ENCODE results near the gene ZC3H8.
A peak's percentile ranks its signal among the peaks of the same experiment; 100 is the strongest.
"Not testable (repeated sequence)": the region's sequence is repeated elsewhere in the genome, so short reads cannot be mapped to it uniquely, and the experiment has no call there.

ZC3H8 gene

DNA sequence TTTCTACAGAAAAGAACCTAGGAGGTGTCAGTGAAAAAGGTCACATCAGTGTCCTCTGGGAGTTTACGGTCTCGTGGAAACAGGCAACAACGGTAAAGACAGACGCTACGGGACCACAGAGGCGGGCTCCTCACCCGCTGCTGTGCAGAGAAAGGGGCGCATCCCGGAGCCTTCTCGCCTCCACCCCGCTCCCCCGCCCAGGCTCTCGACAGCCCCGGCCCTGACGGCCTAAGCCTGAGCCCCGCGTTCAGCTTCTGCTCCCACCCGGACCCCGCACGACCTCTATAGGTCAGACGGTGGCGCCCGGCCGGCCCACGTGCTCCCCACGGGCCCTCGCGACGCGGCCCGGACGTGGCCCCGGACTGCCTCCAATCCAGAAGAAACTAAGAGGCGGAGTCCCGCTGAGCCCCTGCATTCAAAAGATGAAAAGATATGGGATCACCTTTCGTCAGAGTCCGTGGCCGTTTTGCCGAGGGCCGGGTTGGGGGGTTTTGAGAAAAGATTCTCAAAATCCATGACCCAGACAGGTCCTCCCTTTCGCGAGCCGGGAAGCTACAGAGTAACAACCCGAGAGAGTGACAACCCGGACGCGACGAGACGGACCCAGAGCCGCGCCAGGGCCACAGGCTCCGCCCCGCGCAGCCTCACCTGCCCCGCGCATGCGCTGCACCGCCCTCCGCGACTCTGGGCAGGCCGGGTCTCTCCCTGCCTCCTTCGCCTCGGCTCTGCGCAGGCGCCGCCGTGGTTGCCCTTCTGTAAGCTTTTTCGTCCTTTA is at the start of gene ZC3H8:
TSS of gene ZC3H8 (minus strand) at position 577 of the 775 bp plus-strand sequence. CDS start at position 516, 61 bp downstream.
- no peaks in the 10 kb centered on the region for H3K9me3 ChIP-seq (ENCODE audit: control insufficient read depth, low read depth, low read length)
- H3K4me3 ChIP-seq (ENCODE audit: low read length): peak within 1 kb of the TSS; percentile 90
- no peak within 1 kb of the TSS for H3K27ac ChIP-seq (ENCODE audit: low read length)
- peak within 1 kb of the TSS; percentile 68 for H3K9ac ChIP-seq (ENCODE audit: low read length)
- H3K27me3 ChIP-seq (ENCODE audit: control insufficient read depth, insufficient read depth, low read length): no peaks in the 10 kb centered on the region
- peaks cover 5% of the 10 kb centered on the region for H3K4me1 ChIP-seq (ENCODE audit: control insufficient read depth, low read depth, low read length)
- H3K36me3 ChIP-seq (ENCODE audit: control insufficient read depth, low read depth, low read length): no peaks in the 10 kb centered on the region

DNA sequence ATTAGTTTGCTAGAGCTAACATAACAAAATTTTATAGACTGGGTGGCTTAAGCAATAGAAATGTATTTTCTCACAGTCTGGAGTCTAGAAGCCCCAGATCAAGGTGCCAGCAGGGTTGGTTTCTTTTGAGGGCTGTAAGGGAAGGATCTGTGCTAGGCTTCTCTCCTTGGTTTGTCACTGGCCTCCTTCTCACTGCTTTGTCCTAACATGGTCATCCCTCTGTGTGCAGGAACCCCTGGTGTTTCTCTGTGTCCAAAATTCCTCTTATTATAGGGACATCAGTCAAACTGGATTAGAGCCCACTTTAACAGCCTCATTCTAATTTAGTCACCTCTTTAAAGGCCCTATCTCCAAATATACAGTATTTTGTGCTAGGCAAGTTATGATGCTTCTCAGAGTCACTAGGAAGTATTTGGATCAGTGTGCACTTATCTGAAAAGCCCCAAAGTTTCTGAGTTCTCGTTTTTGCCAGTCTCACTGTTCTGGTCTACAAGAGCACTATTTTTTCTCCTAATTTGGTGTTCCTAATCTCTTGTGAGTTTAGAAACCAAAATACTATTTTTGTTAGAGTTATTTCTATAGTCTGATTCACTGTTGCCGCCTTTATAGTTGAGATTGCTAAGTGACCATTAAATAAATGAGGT is 49.6 kb upstream of the ZC3H8 start:
- Histone ChIP-seq H3K27ac (ENCODE audit: low read length) (no peak overlapping the region), H3K27me3 (ENCODE audit: control insufficient read depth, insufficient read depth, low read length) (no peaks in the 10 kb centered on the region), H3K4me1 (ENCODE audit: control insufficient read depth, low read depth, low read length) (no peaks in the 10 kb centered on the region), H3K4me3 (ENCODE audit: low read length) (no peak overlapping the region), H3K9ac (ENCODE audit: low read length) (no peak overlapping the region), H3K36me3 (ENCODE audit: control insufficient read depth, low read depth, low read length) (no peaks in the 10 kb centered on the region), H3K9me3 (ENCODE audit: control insufficient read depth, low read depth, low read length) (no peaks in the 10 kb centered on the region)

GRCh38 chr2:112301973-112302372 is 47.1 kb upstream of the ZC3H8 start:
- H3K36me3 ChIP-seq (ENCODE audit: control insufficient read depth, low read depth, low read length): no peaks in the 10 kb centered on the region
- no peaks in the 10 kb centered on the region for H3K4me1 ChIP-seq (ENCODE audit: control insufficient read depth, low read depth, low read length)
- no peaks in the 10 kb centered on the region for H3K27me3 ChIP-seq (ENCODE audit: control insufficient read depth, insufficient read depth, low read length)
- no peaks in the 10 kb centered on the region for H3K9me3 ChIP-seq (ENCODE audit: control insufficient read depth, low read depth, low read length)
- H3K4me3 ChIP-seq (ENCODE audit: low read length): no peak overlapping the region
- no peak overlapping the region for H3K9ac ChIP-seq (ENCODE audit: low read length)
- no peak overlapping the region for H3K27ac ChIP-seq (ENCODE audit: low read length)

DNA sequence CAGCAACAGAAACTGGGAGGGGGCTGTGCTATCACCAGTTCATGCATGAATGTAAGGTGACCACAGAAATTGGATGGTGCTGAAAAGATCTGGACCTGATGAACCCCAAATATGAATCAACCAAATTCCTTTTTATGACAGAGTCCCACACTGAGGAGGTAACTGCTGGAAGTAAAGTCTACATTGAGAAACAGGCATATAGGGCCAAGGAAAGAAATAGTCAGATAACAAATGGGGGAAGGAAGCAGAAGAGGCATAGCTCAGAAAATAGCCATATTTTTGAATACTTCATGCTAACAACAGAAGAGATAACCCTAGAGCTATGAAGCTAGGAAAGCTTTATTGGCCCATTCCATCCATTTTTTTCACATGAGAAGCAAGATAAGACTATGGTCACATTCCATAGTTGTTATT is 46.3 kb upstream of the ZC3H8 start:
- no peak overlapping the region for H3K27ac ChIP-seq (ENCODE audit: low read length)

DNA sequence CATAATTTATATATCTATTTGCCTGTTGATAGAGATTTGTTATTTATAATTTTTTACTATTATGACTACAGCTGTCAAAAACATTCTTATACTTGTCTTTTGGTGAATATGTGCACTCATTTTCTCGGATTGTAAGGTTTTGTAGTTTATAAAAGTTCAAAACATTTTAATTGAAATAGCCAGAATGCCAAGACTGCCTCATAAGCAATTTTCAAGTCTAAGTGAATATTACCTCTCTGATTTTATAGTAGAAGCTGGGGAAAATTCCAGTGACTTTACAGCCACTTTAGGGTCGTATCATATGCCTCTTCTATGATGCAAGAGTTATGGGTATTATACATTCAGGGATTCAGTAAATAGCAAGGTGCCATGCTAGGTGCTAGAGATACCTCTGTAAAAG is 41.6 kb upstream of the ZC3H8 start:
- Histone ChIP-seq H3K4me3 (ENCODE audit: low read length) (no peak overlapping the region), H3K9ac (ENCODE audit: low read length) (no peak overlapping the region), H3K27ac (ENCODE audit: low read length) (no peak overlapping the region), H3K27me3 (ENCODE audit: control insufficient read depth, insufficient read depth, low read length) (no peaks in the 10 kb centered on the region), H3K9me3 (ENCODE audit: control insufficient read depth, low read depth, low read length) (no peaks in the 10 kb centered on the region), H3K36me3 (ENCODE audit: control insufficient read depth, low read depth, low read length) (no peaks in the 10 kb centered on the region), H3K4me1 (ENCODE audit: control insufficient read depth, low read depth, low read length) (no peaks in the 10 kb centered on the region)

More for the DNA sequence above, 46.3 kb upstream of the ZC3H8 start:
- Histone ChIP-seq H3K4me1 (ENCODE audit: control insufficient read depth, low read depth, low read length) (no peaks in the 10 kb centered on the region), H3K9me3 (ENCODE audit: control insufficient read depth, low read depth, low read length) (no peaks in the 10 kb centered on the region), H3K4me3 (ENCODE audit: low read length) (no peak overlapping the region), H3K9ac (ENCODE audit: low read length) (no peak overlapping the region), H3K36me3 (ENCODE audit: control insufficient read depth, low read depth, low read length) (no peaks in the 10 kb centered on the region), H3K27me3 (ENCODE audit: control insufficient read depth, insufficient read depth, low read length) (no peaks in the 10 kb centered on the region)

- H3K4me3 ChIP-seq (ENCODE audit: low read length): no peak overlapping the region
- no peaks in the 10 kb centered on the region for H3K4me1 ChIP-seq (ENCODE audit: control insufficient read depth, low read depth, low read length)
- no peak overlapping the region for H3K27ac ChIP-seq (ENCODE audit: low read length)
- H3K9ac ChIP-seq (ENCODE audit: low read length): no peak overlapping the region
- no peaks in the 10 kb centered on the region for H3K36me3 ChIP-seq (ENCODE audit: control insufficient read depth, low read depth, low read length)
- no peaks in the 10 kb centered on the region for H3K9me3 ChIP-seq (ENCODE audit: control insufficient read depth, low read depth, low read length)
- no peaks in the 10 kb centered on the region for H3K27me3 ChIP-seq (ENCODE audit: control insufficient read depth, insufficient read depth, low read length)
Measured at GRCh38 chr2:112295407-112296078, 40.7 kb upstream of the ZC3H8 start.

DNA sequence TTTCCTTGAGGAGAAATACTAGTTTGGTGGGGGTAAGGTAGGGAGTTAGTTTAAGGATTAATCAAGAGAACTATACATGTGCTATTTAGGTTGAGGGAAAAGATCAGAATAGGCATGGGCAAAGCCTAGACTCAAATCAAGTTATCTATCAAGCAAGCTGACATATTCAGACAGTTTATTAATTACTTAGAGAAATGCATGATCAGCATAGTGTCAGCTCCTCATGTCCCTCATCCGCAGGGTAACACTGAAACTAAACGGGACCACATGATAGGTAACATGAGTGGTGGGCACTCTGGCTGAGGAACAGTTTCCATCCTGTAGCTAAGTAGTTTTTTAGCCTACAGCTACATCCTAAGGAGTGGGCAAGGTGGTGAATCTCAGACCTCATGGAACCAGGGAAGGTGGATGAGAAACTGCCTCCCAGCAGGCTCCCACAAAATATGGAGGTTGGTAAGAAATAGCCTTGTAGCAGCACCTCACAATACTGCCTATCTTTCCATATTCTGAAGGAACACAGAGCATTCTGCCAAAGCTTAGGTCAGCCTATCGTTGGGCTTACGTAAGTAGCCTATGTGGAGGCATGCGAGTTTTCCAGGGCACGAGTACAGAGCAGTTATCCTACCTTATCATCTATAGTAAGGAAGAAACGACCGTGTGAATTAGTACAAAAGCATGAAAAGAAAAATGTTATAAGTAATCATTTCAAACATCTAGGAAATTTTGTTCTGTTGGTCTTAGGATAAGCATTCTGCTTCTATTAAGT is 39.0 kb upstream of the ZC3H8 start:
- H3K27me3 ChIP-seq (ENCODE audit: control insufficient read depth, insufficient read depth, low read length): no peaks in the 10 kb centered on the region
- H3K27ac ChIP-seq (ENCODE audit: low read length): no peak overlapping the region
- H3K4me1 ChIP-seq (ENCODE audit: control insufficient read depth, low read depth, low read length): no peaks in the 10 kb centered on the region
- no peak overlapping the region for H3K4me3 ChIP-seq (ENCODE audit: low read length)
- H3K9ac ChIP-seq (ENCODE audit: low read length): no peak overlapping the region
- H3K9me3 ChIP-seq (ENCODE audit: control insufficient read depth, low read depth, low read length): no peaks in the 10 kb centered on the region
- H3K36me3 ChIP-seq (ENCODE audit: control insufficient read depth, low read depth, low read length): no peaks in the 10 kb centered on the region

- Histone ChIP-seq H3K4me1 (ENCODE audit: control insufficient read depth, low read depth, low read length) (no peaks in the 10 kb centered on the region), H3K27me3 (ENCODE audit: control insufficient read depth, insufficient read depth, low read length) (no peaks in the 10 kb centered on the region), H3K9me3 (ENCODE audit: control insufficient read depth, low read depth, low read length) (no peaks in the 10 kb centered on the region), H3K4me3 (ENCODE audit: low read length) (no peak overlapping the region), H3K27ac (ENCODE audit: low read length) (no peak overlapping the region), H3K36me3 (ENCODE audit: control insufficient read depth, low read depth, low read length) (no peaks in the 10 kb centered on the region), H3K9ac (ENCODE audit: low read length) (no peak overlapping the region)
Measured at GRCh38 chr2:112290648-112291047, 35.8 kb upstream of the ZC3H8 start.

GRCh38 chr2:112290088-112290487 is 35.2 kb upstream of the ZC3H8 start:
- H3K27me3 ChIP-seq (ENCODE audit: control insufficient read depth, insufficient read depth, low read length): no peaks in the 10 kb centered on the region

GRCh38 chr2:112283535-112283934 is 28.7 kb upstream of the ZC3H8 start:
- H3K27me3 ChIP-seq (ENCODE audit: control insufficient read depth, insufficient read depth, low read length); H3K4me3 ChIP-seq (ENCODE audit: low read length); H3K36me3 ChIP-seq (ENCODE audit: control insufficient read depth, low read depth, low read length); H3K27ac ChIP-seq (ENCODE audit: low read length); H3K4me1 ChIP-seq (ENCODE audit: control insufficient read depth, low read depth, low read length); H3K9ac ChIP-seq (ENCODE audit: low read length); H3K9me3 ChIP-seq (ENCODE audit: control insufficient read depth, low read depth, low read length): not testable (repeated sequence)

More at GRCh38 chr2:112290088-112290487, 35.2 kb upstream of the ZC3H8 start:
- Histone ChIP-seq H3K9ac (ENCODE audit: low read length) (no peak overlapping the region), H3K4me1 (ENCODE audit: control insufficient read depth, low read depth, low read length) (no peaks in the 10 kb centered on the region), H3K36me3 (ENCODE audit: control insufficient read depth, low read depth, low read length) (no peaks in the 10 kb centered on the region), H3K9me3 (ENCODE audit: control insufficient read depth, low read depth, low read length) (no peaks in the 10 kb centered on the region), H3K27ac (ENCODE audit: low read length) (no peak overlapping the region), H3K4me3 (ENCODE audit: low read length) (no peak overlapping the region)

DNA sequence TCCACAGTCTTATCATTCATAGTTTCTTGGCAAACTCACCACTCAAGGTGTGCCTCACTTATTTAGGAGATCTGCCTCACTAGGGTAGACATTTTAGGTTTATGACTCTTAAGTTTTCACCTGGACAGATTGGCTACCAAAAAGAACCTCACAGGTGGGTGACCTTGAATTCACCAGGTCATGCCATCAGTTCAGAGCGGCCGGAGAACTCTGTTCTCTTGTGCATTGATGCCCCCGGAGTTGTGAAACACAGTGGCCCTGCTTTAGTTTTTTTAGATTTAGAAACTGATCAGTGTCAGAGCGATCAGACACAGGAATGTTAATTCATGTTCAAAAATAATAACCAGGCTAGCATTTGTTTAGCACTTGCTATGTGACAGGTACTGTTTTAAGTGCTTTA is 27.2 kb upstream of the ZC3H8 start:
- not testable (repeated sequence) for H3K4me1 ChIP-seq (ENCODE audit: control insufficient read depth, low read depth, low read length); H3K9ac ChIP-seq (ENCODE audit: low read length); H3K27ac ChIP-seq (ENCODE audit: low read length); H3K4me3 ChIP-seq (ENCODE audit: low read length); H3K9me3 ChIP-seq (ENCODE audit: control insufficient read depth, low read depth, low read length); H3K27me3 ChIP-seq (ENCODE audit: control insufficient read depth, insufficient read depth, low read length); H3K36me3 ChIP-seq (ENCODE audit: control insufficient read depth, low read depth, low read length)

Measured in iPS-18a (cell line).